HG03378 (cell line): ENCODE results near the gene POLR2C.

Experiments
- ATAC-seq: cut with Tn5 transposase; IDR thresholded peaks from one replicate; pipeline ENCODE4 v1.9.1; 2021; ENCODE audit warnings: mild to moderate bottlenecking, moderate library complexity; ENCODE audit not compliant: unreplicated experiment

Gene POLR2C

DNA sequence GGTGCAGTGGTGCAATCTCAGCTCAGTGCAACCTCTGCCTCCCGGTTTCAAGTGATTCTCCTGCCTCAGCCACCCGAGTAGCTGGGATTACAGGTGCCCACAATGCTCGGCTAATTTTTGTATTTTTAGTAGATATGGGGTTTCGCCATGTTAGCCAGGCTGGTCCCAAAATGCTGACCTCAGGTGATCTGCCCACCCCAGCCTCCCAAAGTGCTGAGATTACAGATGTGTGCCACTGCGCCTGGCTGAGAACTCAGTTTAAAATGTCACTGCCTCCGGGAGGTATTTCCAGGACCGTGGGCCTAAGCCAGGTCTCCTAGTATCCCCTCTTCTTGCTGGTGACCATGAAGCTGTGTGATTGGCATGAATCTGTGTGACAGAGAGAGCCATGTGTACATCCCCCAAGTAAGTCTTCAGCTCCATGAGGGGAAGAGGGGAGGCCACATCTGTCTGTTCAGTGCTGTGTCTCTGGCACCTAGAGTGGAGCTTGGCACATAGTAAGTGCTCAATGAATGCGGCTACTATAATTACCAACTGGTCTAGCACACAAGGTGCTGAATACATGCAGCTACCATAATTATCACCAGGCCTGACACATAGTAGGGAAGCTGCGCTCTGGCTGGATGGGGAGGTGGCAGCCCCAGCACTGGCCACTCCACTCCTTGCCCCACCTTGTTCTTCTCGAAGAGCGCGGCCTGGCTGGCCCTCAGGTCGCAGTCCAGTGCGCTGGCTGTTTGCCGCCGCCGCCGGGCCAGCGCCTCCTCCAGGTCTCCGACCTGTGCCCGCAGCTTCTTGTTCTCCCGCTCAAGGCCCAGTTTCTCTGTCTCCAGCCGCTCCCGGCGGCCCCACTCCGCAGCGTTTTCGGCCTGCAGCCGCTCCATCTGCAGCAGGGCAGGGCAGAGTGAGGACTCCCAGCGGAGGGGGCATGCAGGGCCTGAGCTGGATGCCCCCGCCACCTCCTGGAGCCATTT is 55.2 kb downstream of the POLR2C start:
- no peak for ATAC-seq

DNA sequence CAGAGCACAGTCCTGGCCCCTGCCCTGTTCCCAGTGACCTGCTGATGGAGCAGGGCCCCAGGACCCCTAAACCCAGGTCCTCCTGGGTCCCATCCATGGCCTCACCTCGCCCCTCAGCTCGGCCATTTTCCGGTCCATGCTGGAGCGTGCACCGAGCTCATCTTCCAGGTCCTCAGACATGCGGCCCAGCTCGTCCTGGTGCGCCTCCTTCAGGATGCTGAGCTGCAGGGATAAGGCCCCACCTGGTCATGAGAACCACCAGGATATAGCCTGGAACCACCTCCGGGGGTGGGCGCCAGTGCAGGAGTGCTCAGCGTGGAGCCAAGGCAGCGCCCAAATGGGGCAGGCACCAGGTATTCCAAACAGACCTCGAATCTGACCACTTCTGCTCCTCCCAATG is 56.0 kb downstream of the POLR2C start:
- no peak for ATAC-seq

DNA sequence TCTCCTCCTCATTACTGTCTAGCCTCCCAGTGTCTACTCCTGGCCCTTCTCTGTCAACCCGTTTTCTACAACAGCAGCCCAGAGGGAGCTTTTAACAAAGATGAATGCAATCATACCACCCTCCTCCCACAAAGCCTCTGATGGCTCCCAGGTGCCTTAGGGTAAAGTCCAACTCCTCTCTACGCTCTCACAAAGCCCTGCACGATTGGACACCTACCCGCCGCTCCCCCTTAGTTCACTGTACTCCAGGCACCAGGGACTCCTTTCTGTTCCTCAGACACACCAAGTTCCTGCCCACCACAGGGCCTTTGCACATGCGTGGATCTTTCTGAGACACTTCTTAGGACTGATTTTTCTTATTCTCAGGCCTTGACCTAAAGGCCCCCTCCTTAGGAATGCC is 56.4 kb downstream of the POLR2C start:
- no peak for ATAC-seq

- no peak for ATAC-seq
Observed at GRCh38 chr16:57519796-57520360, 57.4 kb downstream of the POLR2C start.
